GM21786 (cell line): ENCODE measurements around the gene RAPGEF4.
"Not testable (repeated sequence)": the region's sequence is repeated elsewhere in the genome, so short reads cannot be mapped to it uniquely, and the experiment has no call there.

ENCODE experiments used
- ATAC-seq: cut with Tn5 transposase; IDR thresholded peaks from one replicate; pipeline ENCODE4 v1.9.1; 2021; ENCODE audit not compliant: unreplicated experiment

The RAPGEF4 gene

DNA sequence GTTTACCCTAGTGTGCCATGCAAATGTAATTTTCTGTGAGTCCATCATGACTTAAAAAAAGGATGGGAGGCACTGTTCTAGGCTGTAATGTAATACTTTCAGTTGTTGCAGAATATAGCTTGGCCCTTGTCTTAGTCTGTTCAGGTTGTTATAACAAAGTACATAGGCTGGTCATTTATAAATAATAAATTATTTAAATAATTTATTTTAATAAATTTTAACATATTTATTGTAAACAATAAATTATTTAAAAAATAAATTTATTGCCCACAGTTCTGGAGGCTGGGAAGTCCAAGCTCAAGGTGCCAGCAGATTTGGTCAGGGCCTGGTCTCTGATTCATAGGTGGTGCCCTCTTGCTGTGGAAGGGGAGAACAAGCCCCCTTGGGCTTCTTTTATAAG, 35.2 kb downstream of the RAPGEF4 start:
- ATAC-seq = no peak

DNA sequence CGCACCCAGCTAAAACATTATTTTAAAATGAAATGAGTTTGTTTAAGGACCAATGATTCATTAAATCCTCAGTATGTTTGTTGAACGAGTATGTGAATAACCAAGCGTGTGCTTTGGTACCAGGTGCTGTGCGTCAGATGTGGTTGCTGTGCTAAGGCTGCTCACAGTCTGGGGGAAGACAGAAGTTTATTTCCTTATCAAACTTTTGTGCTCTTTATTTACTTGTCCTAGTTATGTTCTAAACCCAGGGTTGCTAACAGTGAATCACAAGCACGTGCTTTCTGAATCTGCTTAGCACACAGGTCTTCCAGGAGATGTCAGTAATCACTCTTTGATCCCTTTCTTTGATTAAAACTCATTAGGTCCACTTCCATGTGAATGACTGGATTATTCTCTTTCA, 37.0 kb downstream of the RAPGEF4 start:
- ATAC-seq = no peak

DNA sequence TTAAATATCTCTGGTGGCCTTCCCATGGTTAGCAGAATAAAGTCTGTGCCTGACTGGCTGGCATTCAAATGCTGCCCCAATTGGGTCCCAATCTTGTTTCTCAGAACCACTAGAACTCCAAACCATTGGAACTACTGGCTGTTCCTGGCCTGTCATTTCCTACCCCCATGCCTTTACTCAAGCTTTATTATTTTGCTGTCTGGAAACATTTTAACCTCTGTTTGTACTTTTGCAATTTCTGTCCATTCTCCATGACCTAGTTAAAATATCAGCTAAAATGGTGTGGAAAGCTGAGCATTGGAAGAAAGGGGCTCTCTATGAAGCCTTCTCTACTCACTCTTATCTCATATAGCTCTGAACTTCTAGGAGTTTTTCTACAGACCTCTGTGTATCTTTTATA, 38.7 kb downstream of the RAPGEF4 start:
- no peak for ATAC-seq

DNA sequence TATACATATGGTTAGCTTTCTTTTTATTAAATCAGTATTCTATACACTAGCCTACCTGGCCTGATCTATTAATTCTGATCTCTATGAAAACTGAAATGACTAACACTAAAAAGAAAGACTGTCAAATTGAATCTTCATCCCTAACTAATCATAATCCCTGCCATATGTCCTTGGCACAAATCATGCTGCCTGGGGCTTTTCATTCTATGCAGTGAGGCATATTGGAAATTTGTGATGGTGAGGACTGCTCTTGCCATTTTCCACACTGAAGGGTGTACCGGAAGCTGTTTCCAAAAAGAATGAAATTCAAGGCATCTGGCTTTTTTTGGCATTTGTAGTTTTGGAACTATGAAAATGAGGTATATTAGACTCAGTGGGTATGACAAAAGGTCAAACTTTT, 39.7 kb downstream of the RAPGEF4 start:
- no peak for ATAC-seq

DNA sequence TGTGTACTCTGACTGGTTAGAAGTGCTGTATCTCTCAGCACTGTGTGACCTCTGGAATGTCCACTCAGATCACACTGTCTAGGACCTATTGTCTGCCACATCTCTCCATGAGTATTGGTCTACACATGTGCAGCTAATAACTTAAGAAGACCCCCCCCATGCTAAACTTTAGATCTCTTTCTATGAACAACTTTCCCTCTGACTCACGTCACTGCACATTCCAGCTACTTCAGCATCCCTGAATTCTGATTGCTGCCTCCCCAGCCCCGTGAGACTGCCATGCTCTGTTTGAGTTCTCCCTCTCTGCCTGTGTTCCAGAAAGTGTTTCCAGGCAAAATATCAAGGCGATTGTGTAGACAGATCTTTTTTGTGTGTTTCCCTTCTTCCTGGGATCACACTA, 41.8 kb downstream of the RAPGEF4 start:
- no peak for ATAC-seq

DNA sequence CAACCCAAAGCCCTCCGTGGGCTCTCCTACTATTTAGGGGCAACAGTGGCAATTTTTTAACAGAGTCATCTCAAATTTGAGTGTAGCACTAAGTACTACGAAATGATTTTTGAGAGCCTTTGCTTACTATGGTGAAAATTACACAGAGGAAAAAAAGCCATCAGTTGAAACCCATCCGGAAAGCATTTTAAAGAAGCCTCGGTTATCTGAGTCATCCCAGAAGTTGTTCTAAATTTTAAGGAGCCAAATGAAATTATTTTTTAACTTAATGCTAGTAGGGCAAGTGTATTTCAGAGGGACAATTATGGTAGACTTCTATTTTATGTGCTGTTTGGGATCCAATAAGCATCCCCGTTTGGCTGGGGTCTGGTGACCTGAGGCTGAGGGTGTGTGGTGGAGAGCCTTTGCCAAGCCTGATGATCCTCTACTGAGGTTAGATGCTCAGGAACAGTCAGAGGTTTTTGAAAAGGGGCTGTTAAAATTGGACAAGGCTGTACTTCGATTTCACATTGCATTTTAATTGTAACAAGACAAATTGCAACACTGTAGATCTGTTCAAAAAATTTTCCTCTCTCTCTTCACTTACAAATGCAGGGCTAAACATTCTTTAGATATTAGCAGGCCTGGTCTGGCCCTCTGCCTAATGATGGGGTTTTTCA, 47.0 kb downstream of the RAPGEF4 start:
- ATAC-seq = no peak

DNA sequence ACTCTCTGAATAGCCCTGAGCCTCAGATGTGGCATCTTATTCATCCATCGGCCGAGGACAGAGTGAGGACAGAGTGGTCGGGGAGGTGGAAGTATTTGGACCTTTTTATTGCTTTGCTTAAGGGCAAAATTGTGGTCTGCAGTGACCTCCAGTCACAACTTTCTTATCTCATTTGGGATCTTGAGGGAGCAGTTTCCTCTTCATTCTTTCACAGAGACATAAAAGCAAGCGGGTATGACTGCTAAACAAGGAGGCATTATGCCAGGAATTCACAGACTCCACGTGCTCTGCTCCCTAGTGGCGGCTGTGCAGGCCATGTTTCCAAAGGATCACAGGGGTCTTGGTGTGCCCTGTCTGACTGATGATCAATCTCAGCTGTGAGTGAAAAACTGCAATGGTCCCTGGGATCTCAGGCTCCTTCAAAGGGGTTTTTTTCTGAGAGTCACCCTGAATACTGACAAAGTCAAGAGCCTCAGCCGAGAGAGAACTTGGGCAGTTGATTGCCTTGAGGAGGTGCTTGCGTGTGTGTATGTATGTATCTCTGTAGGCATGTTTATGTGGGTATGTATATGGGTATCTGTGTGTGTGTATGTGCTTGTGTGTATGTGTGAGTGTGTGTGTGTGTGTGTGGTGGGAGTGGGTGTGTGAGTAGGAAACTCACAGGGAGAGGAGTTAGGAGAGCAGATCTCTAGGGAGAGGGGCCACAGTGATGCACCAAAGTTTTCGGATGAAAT, 47.7 kb downstream of the RAPGEF4 start:
- no peak for ATAC-seq

DNA sequence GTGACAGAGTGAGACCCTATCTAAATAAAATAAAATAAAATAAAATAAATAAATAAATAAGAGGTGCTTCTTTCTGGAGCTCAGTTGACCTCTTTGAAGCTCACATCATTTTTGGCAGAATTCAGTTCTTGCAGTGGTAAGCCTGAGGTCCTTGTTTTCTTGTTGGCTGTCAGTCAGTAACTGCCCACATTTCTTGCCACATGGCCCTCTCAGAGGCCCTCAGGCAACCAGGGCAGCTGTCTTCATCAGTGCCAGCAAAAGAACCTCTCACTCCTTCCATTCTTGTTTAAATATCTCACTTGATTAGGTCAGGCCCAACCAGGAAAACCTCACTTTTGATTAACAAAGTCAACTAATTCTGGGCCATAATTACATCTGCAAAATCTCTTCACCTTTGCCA, 53.2 kb downstream of the RAPGEF4 start:
- no peak for ATAC-seq

DNA sequence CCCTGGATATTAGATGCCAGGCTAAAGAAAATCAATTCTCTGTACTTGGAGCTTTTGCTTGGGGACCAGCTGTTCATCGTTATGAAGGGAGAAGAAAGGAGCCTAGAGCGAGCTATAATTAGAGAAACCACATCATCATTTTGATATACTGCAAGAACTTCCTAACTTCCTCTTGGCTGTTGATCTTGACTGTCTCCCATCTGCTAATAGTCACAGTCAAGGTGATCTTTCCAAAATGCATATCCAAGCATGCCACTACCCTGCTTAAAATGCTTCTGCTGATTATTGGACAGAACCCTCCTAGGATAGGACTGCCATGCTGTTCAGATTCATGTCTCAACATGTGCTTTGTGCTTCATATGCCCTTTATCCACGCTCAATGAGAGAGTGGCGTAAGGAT, 54.8 kb downstream of the RAPGEF4 start:
- no peak for ATAC-seq

DNA sequence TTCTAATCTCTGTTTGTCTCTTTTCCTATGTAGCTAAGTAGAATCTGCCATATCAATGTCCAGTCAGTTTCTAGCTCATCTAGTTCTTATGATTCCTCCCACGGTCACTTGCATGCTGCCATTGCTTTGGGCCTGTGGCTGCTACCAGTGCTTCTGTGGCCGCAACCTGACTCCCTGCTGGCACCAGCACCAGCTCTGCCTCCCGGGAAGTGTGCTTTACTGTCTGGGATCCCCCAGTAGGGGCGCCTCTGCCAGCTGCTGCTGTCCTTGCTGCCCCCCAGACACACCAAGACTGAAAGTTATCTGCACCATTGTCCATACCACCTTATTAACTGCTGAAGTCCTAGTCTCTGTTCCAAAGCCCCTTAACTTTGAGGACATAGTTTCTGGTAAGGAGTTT, 56.3 kb downstream of the RAPGEF4 start:
- no peak for ATAC-seq

DNA sequence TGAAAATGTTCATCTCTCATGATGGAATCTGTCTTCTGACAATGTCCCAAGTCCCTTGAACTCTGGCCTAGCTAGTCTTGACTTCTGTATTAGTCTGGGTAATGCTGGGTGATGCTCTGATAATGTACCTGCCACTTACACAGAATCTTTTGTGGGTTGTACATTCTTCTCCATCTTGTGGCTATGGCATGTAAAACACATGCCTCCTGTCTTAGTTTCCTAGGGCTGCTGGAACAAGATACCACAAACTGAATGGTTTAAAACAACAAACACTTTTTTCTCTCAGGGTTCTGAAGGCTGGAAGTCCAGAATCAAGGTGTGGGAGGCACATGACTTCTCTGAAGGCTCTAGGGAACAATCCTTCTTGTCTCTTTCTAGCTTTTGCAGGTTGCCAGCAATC, 57.1 kb downstream of the RAPGEF4 start:
- ATAC-seq = no peak

DNA sequence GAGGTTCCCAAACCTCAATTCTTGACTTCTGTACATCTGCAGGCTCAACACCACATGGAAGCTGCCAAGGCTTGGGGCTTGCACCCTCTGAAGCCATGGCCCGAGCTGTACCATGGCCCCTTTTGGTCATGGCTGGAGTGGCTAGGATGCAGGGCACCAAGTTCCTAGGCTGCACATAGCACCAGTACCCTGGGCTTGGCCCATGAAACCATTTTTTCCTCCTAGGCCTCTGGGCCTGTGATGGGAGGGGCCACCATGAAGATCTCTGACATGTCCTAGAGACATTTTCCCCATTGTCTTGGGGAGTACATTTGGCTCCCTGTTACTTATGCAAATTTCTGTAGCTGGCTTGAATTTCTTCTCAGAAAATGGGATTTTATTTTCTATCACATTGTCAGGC, 67.7 kb downstream of the RAPGEF4 start:
- not testable (repeated sequence) for ATAC-seq

DNA sequence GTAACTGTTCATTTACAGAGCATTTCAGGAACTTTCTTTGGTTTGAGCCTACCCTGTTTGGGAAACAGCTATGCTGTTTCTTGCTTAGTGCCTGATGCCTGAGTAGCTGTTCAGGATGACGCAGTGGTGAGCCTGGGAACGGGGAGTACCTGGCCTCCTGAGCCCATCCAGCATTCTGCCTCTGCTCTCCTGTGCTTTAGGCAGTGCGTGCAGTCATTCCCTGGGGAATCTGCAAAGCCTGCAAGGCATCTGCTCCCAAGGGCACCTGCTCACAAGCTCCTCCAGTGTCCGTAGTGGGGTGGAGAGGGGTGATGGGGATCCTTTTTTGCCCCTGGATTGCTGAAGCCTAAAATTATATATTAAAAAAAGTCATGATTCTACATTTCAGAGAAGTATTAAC, 68.8 kb downstream of the RAPGEF4 start:
- ATAC-seq = no peak

DNA sequence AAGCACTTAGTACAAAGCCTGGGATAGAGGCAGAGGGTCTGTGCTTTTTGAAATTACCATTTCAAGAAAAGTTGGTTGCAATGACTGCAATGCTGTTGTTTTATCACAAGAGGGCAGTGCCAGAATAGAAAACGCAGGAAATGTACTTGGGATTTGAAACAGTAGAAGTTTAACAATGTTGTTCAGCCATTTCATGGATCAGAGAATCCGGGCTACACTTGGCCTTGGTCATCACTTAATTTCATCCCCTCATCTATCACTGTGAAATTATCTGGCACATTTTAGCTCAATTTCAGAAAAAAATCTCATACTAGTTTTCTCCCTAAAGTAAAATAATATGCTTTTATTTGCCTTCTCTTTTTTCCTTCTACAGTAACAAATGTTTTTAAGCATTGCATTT, 70.8 kb downstream of the RAPGEF4 start:
- ATAC-seq = no peak

DNA sequence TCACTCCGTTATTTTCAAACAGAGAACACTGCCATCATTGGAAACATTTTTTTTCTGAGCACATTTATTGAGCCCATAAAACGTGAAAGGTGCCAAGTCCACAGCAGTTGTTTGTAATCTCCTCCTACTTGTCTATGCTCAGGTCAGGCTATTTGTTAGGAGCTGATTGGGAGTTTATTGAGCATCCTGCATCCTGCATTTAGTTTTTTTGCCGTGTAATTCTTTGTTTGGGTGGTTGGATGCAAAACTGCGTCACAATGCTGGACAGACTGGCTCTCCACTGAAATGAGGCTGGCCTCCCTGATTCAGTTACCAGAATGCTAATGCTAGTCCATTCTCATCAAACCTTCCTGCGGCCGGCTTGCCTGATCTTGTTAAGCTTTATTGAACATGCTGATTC, 71.4 kb downstream of the RAPGEF4 start:
- no peak for ATAC-seq

DNA sequence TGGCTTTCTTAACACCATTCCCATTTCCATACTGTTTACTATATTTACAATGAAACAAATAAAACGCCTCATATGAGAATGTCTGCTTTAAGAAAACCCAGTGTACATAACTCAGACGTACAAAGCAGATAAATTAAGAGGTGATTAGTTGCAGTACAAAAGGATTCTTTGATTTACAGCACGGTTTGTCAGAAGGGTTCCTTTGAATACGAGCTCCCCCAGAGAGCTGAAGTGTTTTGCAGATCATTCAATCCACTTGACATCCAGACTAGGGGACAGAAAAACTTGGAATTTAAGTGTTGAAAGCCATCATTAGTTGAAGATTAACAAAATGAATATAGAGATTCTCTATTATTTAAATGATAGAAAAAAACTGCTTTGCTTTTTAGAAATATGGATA, 72.5 kb downstream of the RAPGEF4 start:
- ATAC-seq = no peak

DNA sequence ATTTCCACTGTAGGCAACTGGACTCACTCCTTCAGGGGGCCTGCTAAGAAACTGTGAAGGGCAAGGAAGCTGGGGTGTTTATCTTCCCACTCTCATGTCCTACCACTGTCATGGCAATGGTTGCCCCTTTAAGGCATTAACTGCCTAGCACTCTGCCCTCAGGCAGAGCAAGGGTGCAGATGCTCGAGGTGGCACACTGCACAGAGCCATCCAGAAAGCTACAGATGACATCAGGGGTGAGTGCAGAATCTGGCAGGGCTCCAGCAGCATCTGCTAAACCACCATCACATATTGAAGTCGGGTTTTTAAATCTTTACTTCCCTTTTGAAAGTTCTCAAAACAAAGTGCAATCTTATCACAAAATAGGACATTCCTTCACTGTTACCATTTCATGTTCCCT, 75.4 kb downstream of the RAPGEF4 start:
- ATAC-seq = no peak

DNA sequence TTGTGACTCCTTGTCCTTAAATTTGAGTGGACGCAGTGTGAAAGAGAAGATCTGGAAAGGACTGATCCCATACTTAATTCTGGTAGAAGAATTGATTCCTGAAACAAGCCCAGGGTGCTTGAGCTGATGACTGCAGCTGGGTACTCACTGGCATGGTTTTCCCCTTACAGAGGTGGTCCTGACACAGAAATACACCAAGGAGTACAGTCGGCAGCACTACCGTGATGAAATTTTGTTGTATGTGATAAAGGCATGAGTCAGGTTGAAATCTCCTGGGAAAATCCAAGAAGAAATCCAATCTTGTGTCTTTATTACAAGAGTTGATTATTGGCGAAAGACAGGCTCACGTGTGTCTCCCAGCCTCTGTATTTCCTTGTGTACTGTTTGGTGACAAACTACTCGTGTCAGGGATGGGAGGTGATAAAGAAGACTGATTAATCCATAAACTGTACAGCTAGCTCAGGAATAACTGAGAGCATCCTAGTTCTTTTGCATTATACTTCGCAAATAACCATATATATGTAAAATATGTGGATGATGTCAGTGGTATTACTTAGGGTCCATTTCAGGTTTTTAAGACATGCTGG, 76.6 kb downstream of the RAPGEF4 start:
- ATAC-seq = no peak

DNA sequence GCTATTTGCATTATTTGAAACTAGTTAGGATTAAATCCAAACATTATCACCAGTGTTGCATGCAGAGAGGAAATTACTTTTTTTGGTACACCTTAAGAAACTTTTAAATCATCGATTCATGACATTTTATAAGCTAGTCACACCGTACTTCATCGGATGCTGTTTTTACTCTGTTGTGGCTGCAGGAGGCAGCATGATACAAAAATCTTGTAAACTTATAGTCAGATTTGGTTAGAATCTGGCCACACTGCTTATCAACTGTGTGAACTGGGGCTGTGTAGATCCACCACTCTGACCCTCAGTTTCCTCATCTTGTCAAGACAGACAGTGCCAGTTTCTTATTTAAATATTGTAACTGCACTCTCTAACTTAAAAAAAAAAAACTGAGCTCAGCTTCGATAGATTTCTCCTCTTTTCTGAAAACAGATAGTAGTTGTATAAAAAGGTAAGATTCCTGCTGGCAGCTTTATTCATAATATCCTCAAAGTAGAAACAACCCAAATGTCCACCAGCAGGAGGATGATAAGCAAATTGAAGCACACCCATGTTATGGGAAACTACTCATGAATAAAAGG, 77.8 kb downstream of the RAPGEF4 start:
- ATAC-seq = no peak

DNA sequence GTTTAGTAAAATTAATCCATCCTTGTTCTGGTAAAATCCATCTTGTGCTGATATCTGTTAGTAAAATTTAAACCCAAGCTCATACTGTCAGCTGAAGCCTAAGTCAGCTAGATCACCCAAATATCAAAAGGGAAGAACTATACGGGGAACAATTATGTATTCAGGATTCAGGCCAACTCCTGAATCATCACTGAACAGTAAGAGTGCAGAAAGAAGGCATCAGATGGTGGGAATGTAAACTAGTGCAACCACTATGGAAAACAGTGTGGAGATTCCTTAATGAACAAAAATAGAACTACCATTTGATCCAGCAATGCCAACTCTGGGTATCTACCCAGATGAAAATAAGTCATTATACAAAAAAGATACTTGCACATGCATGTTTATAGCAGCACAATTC, 81.8 kb downstream of the RAPGEF4 start:
- ATAC-seq = no peak

DNA sequence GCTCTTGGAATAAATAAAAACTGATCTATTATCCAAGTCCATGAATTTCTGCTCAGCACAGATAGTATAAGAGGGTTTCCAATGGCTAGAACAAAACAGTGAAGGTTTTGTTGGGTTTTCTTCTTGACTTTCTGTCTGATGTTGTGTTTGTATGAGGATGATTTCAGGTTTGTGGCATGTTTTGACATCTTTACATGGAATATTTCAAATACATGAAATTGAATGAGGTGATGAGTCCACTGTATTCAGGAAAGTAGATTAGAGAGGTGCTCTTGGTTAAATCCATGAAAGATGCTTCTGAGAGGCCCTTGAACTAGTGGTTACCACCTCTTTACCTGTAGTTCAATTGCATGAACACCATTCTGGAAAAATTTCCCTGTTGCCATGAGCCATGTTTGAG, 84.3 kb downstream of the RAPGEF4 start:
- ATAC-seq = no peak
